Activated naive CD8-positive, alpha-beta T cell (primary cell): ENCODE results near the gene TOMM34.
A peak's percentile ranks its signal among the peaks of the same experiment; 100 is the strongest.

ENCODE experiments used
- H3K27ac Mint-ChIP-seq: one replicate; pipeline ENCODE4 v1.8.0; 2021; ENCODE audit warnings: mixed read lengths
- H3K27me3 Mint-ChIP-seq: one replicate; pipeline ENCODE4 v1.8.0; 2021; ENCODE audit warnings: mixed read lengths
- H3K36me3 Mint-ChIP-seq: one replicate; pipeline ENCODE4 v1.8.0; 2021; ENCODE audit warnings: mixed read lengths
- H3K4me1 Mint-ChIP-seq: one replicate; pipeline ENCODE4 v1.8.0; 2021; ENCODE audit warnings: low read depth, mixed read lengths
- H3K4me3 Mint-ChIP-seq: one replicate; pipeline ENCODE4 v1.8.0; 2021; ENCODE audit warnings: mild to moderate bottlenecking, mixed read lengths
- H3K9me3 Mint-ChIP-seq: one replicate; pipeline ENCODE4 v1.8.0; 2021; ENCODE audit warnings: low read depth, mixed read lengths

Gene TOMM34

DNA sequence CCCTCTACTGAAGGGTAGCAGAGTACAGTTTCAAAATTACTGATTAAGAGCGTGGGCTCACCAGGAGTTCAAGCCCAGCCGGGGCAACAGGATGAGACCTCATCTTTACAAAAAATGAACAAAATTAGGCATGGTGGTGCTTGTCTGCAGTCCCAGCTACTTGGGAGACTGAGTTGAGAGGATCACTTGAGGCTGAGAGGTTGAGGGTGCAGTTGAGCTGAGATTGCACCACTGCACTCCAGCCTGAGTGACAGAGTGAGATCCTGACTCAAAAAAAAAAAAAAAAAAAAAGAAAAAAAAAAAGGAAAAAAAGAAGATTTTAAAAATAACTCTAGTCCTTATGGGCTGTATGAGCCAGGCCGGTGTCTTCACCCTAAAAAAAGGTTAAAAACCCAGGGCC lies 31.6 kb downstream of the TOMM34 start:
- no peak overlapping the region for H3K27ac Mint-ChIP-seq
- H3K4me3 Mint-ChIP-seq, result no peak overlapping the region
- no peaks in the 10 kb centered on the region for H3K4me1 Mint-ChIP-seq
- H3K36me3 Mint-ChIP-seq, result peaks cover 6% of the 10 kb centered on the region
- no peaks in the 10 kb centered on the region for H3K9me3 Mint-ChIP-seq
- no peaks in the 10 kb centered on the region for H3K27me3 Mint-ChIP-seq

DNA sequence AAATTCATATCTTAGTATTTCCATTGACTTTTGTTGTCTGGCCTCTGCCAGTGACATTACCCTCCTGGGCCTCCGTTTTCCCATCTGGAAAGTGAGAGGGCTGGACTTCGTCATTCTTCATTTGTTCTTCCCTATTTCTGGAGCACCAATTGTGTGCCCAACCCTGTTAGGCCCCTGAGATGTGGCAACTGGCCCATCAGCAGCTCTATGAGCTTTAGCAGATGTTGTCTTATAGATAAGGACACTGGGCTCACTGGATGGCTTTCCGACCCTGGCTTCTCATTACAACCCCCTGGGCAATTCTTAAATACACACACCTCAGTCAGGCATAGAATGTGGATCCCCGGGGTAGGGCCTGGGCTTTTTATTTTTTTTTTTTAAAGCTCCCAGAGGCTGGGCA lies 35.7 kb downstream of the TOMM34 start:
- no peak overlapping the region for H3K4me3 Mint-ChIP-seq
- H3K27me3 Mint-ChIP-seq, result no peaks in the 10 kb centered on the region
- H3K9me3 Mint-ChIP-seq, result no peaks in the 10 kb centered on the region
- H3K27ac Mint-ChIP-seq, result no peak overlapping the region
- peaks cover 7% of the 10 kb centered on the region for H3K36me3 Mint-ChIP-seq
- no peaks in the 10 kb centered on the region for H3K4me1 Mint-ChIP-seq

DNA sequence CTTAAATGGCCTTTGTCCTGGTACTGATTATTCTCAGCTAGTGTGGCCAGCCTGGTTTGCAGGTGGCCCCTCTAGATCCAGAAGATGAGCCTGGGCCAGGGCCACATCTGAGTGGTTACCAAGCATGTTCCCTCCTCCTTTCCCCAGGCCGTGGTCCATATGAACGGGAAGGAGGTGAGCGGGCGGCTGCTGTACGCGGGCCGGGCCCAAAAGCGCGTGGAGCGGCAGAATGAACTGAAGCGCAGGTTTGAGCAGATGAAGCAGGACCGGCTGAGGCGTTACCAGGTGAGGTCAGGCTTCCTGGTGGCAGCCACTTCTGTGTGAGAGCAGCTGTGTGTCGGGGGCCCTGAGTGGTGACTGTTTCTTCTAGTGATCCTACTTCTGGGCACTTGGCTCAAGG lies 38.8 kb downstream of the TOMM34 start:
- Mint-ChIP-seq H3K27ac (no peak overlapping the region), H3K4me3 (no peak overlapping the region), H3K27me3 (no peaks in the 10 kb centered on the region), H3K9me3 (no peaks in the 10 kb centered on the region), H3K4me1 (no peaks in the 10 kb centered on the region), H3K36me3 (peaks cover 9% of the 10 kb centered on the region)

DNA sequence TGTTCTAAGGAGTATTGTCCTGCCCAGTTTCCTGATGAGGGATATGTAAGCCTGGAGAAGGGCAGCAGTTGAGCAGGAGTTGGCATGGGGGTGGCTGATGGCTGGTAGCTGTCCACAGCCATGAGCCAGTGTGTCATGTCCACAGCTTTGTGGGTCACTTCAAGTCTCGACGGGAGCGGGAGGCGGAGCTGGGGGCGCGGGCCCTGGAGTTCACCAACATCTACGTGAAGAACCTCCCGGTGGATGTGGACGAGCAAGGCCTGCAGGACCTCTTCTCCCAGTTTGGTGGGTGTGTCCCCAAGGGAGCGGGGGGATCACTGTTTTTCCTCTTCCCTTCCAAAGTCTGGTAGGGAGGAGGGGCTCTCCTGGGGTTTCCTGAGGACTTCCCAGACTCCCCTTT lies 41.4 kb downstream of the TOMM34 start:
- no peak overlapping the region for H3K4me3 Mint-ChIP-seq
- no peaks in the 10 kb centered on the region for H3K9me3 Mint-ChIP-seq
- H3K4me1 Mint-ChIP-seq, result peaks cover 12% of the 10 kb centered on the region
- H3K27ac Mint-ChIP-seq, result no peak overlapping the region
- no peaks in the 10 kb centered on the region for H3K27me3 Mint-ChIP-seq
- H3K36me3 Mint-ChIP-seq, result peaks cover 7% of the 10 kb centered on the region

DNA sequence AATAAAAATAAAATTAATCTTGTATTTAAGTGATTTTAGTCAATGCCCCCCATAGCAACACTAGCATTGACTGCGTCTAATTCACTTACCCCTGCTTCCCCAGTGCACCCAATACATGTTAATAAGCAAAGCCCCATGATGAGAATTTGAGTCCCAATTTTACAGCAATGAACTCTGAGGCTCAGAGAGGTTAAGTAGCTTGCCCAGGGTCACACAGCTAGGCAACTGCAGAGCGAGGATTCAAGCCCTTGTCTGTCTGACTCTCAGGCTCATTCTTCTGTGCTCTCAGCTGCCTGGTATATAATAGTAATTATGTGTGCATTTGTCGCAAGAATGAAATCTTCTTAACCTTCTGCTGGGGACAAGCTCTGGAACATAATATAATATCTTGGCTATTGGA lies 41.9 kb downstream of the TOMM34 start:
- H3K27me3 Mint-ChIP-seq, result no peaks in the 10 kb centered on the region

DNA sequence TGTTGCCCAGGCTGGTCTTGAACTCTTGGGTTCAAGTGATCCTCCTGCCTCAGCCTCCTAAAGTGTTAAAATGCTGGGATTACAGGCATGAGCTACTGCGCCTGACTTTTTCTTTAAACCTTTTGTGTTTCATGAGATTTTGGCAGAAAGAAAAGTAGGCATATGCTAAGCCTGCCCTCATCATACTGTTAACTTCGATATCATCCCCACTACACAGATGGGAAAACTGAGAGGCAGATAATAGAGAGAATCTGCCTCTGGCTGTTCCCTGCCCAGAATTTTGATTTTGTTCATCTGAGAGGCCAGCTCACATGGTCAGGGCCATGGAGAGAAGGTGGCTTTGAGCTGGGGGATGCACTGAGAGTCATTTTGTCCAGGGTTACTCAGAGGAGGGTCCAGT lies 42.8 kb downstream of the TOMM34 start:
- Mint-ChIP-seq H3K27ac (no peak overlapping the region), H3K9me3 (no peaks in the 10 kb centered on the region), H3K27me3 (no peaks in the 10 kb centered on the region), H3K4me3 (no peak overlapping the region), H3K4me1 (peaks cover 16% of the 10 kb centered on the region), H3K36me3 (peaks cover 7% of the 10 kb centered on the region)

More for the DNA sequence above, 41.9 kb downstream of the TOMM34 start:
- H3K27ac Mint-ChIP-seq, result no peak overlapping the region
- H3K4me1 Mint-ChIP-seq, result peaks cover 16% of the 10 kb centered on the region
- H3K4me3 Mint-ChIP-seq, result no peak overlapping the region
- peaks cover 7% of the 10 kb centered on the region for H3K36me3 Mint-ChIP-seq
- H3K9me3 Mint-ChIP-seq, result no peaks in the 10 kb centered on the region

DNA sequence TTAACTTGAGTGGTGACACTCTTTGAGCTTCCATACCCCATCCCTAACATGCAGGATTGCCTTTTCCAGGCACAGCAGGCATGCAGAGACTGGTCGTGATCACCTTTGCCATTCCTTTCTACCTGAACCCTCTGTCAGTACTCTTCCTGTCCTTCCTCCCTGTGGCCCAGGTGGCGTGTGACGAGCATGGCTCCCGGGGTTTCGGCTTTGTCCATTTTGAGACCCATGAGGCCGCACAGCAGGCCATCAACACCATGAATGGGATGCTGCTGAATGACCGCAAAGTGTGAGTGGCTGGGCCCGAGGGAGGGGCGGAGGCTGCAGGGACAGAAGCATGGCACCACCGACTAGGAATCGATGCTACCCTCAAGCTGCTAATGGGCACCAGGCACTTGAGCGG lies 43.6 kb downstream of the TOMM34 start:
- no peak overlapping the region for H3K27ac Mint-ChIP-seq
- no peaks in the 10 kb centered on the region for H3K9me3 Mint-ChIP-seq
- H3K27me3 Mint-ChIP-seq, result no peaks in the 10 kb centered on the region
- peaks cover 18% of the 10 kb centered on the region for H3K4me1 Mint-ChIP-seq
- H3K4me3 Mint-ChIP-seq, result no peak overlapping the region
- H3K36me3 Mint-ChIP-seq, result peaks cover 7% of the 10 kb centered on the region

DNA sequence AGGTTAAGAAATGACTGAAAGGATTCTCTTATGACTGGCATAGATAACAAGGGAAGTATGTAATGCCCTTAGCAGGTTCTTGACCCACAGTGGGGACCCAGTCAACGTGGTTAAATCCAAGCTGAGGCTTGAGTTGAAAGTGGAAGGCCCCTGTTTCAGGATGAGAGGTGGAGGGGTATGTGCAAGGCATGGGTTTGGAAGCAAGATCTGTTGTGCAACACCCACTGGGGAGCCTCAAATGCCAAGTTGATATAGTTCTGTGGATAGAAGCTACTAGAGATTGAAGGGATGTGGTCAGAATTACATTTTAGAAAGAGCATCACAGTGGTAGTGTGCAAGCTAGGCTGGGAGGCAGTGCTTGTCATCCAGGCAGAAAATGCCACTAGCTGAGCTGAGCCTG lies 45.3 kb downstream of the TOMM34 start:
- no peaks in the 10 kb centered on the region for H3K27me3 Mint-ChIP-seq
- no peak overlapping the region for H3K4me3 Mint-ChIP-seq
- H3K36me3 Mint-ChIP-seq, result peaks cover 7% of the 10 kb centered on the region
- H3K4me1 Mint-ChIP-seq, result peaks cover 27% of the 10 kb centered on the region
- H3K27ac Mint-ChIP-seq, result no peak overlapping the region
- no peaks in the 10 kb centered on the region for H3K9me3 Mint-ChIP-seq

DNA sequence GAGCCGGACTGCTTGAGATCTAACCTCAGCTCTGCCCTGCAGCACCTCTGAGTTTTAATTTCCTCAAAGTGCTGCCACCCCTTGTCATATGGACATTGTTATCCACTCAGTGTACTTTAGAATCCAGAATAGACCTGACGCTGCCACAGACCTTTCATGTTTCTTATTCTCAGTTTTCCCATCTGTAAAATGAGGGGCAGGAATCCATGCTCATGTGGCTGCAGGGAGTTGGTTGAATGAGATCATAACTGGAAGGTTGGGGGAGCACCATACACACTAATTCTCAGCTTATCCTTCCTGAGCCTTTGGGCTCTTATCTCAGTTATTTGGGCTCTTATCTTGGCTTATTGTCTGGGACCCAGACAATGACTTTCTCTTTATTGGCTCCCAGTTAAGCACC lies 48.0 kb downstream of the TOMM34 start:
- H3K36me3 Mint-ChIP-seq, result peaks cover 5% of the 10 kb centered on the region
- peak overlapping the region; percentile 44 for H3K4me3 Mint-ChIP-seq
- no peak overlapping the region for H3K27ac Mint-ChIP-seq
- no peaks in the 10 kb centered on the region for H3K9me3 Mint-ChIP-seq
- H3K27me3 Mint-ChIP-seq, result no peaks in the 10 kb centered on the region
- H3K4me1 Mint-ChIP-seq, result peaks cover 38% of the 10 kb centered on the region

DNA sequence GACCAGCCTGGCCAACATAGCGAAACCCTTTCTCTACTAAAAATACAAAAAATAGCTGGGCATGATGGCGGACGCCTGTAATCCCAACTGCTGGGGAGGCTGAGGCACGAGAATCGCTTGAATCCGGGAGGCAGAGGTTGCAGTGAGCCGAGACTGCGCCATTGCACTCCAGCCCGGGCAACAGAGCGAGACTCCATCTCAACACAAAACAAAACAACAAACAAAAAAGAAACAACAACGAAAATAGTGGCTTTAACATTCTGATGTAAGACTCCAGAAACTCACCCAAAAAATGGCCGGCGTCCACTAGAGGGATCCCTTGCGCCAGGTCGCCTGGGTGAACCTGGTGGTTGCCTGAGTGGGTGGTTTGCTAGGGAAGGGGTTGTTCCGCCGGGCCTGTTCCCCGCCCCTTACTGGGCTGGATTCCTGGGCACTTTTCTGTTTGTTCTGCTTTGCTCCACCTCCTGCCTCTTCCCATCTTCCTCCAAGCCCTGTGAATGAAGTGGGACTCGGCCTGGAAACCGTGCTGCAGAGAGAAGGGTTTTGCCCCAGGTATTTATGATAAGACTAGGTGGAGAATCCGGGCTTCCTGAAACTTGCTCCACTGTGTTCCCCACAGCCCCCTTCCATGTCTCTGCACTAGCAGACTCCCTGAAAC lies 48.8 kb downstream of the TOMM34 start:
- H3K27ac Mint-ChIP-seq, result no peak overlapping the region
- peak overlapping the region; percentile 58 for H3K4me3 Mint-ChIP-seq
- peaks cover 38% of the 10 kb centered on the region for H3K4me1 Mint-ChIP-seq
- H3K27me3 Mint-ChIP-seq, result no peaks in the 10 kb centered on the region
- H3K9me3 Mint-ChIP-seq, result no peaks in the 10 kb centered on the region
- peaks cover 5% of the 10 kb centered on the region for H3K36me3 Mint-ChIP-seq

DNA sequence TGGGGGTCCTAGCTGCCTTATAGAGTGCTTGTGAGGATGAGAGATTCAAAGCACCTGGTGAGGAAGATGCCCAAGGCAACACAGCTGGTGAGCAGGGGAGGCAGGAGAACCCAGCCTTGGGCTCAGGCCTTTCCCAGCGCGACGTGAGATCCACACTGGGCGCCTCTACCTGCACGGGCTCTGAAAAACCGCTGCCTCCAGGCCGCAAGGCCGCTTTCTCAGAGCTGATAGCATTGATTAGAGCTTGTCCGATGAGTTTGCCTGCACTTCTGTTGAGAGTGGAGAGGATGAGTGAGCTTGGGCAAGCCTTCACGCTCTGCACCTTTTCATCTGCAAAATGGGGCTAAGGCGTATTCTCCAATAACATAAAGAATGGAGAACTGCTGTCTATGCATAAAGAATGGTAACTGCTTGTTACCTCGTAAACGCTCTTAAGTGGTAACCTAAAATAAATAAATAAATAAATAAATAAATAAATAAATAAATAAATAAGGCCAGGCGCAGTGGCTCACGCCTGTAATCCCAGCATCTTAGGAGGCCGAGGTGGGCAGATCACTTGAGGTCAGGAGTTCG lies 49.4 kb downstream of the TOMM34 start:
- Mint-ChIP-seq H3K9me3 (no peaks in the 10 kb centered on the region), H3K36me3 (peaks cover 8% of the 10 kb centered on the region), H3K27me3 (no peaks in the 10 kb centered on the region)

DNA sequence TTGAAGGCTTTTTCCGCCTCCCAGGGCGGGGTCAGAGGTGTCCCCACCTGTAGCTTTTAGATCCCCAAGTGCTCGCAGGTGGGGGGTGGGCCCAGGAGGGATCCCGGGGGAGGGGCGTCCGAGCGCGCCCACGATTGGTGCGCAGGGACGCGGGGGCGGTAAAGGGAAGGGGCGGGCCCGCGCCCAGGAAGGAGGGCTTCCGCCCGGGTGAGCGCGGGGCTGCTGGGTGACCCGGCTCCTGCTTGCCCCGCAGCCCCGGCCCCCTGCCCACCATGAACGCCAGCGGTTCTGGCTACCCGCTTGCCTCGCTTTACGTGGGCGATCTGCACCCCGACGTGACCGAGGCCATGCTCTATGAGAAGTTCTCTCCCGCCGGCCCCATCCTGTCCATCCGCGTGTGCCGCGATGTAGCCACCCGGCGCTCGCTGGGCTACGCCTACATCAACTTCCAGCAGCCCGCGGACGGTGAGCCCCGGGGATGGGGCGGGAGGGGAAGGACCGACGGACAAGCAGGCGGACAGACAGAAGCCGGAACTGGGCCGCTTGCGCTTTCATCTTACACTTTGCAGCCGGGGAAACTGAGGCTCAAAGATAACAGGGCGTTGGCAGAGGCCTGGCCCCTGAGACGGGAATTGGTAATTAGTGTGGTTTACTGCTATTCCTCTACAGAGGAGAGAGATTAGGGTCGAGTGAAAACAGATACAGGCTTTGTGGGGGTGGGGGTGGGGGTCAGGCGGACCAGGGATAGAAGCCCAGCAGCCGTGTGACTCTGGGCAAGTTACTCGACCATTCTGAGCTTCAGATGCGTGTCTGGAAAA lies 50.1 kb downstream of the TOMM34 start, which contains the start of gene PABPC1L:
Gene PABPC1L, plus strand, starts transcription at position 189 of the 818 bp plus-strand sequence. Its CDS starts 84 bp downstream, at position 273.
- peaks cover 8% of the 10 kb centered on the region for H3K36me3 Mint-ChIP-seq
- H3K4me3 Mint-ChIP-seq, result peak within 1 kb of the TSS; percentile 84
- peaks cover 36% of the 10 kb centered on the region for H3K4me1 Mint-ChIP-seq
- no peaks in the 10 kb centered on the region for H3K9me3 Mint-ChIP-seq
- H3K27me3 Mint-ChIP-seq, result no peaks in the 10 kb centered on the region
- H3K27ac Mint-ChIP-seq, result peak within 1 kb of the TSS; percentile 22

More for the DNA sequence above, 49.4 kb downstream of the TOMM34 start:
- Mint-ChIP-seq H3K4me3 (peak overlapping the region; percentile 84), H3K4me1 (peaks cover 38% of the 10 kb centered on the region), H3K27ac (peak overlapping the region; percentile 22)

DNA sequence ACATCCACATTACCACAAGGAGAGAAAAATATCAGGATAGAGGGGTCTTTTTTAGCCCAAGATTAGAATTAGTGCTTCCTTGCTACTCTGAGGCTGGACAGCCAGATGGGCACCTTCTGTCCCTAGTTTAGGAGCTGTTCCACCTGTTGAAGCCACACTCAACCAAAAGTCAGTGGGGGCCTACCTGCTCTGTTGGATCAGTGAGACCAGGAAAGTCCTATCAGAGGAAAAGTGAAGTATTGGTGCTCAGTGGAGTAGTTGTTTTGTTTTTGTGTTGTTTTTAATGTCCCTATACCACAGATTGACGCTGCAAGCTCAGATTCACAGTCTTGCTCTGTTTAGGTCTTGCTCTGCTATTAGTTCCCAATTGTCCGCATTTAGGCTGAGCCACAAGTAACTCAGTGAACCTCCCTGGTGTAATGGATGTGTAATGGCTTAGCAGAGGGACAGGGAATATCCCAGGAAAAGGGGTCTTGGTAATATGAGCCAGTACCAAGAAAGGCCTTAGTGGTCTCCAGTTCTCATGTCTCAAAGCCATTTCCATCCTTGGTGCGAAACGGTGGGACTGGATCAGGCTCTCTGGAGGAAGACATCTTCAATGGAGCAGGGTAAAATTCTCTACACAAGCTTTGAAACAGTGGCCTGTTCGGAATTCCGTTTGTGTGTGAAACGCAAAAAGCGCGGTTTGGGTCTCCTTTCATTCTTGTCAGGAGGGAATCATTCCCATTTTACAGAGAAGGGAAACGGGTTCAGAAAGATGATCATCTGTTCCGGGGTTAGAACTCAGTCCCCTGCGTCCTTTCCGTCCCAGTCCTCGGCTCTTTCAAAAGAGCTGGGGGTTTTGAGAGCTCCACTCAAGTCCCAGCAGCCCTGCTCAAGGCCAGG lies 51.0 kb downstream of the TOMM34 start:
- Mint-ChIP-seq H3K9me3 (no peaks in the 10 kb centered on the region), H3K4me1 (peaks cover 28% of the 10 kb centered on the region), H3K27me3 (no peaks in the 10 kb centered on the region), H3K36me3 (peaks cover 8% of the 10 kb centered on the region), H3K27ac (peak overlapping the region; percentile 42), H3K4me3 (peak overlapping the region; percentile 79)

DNA sequence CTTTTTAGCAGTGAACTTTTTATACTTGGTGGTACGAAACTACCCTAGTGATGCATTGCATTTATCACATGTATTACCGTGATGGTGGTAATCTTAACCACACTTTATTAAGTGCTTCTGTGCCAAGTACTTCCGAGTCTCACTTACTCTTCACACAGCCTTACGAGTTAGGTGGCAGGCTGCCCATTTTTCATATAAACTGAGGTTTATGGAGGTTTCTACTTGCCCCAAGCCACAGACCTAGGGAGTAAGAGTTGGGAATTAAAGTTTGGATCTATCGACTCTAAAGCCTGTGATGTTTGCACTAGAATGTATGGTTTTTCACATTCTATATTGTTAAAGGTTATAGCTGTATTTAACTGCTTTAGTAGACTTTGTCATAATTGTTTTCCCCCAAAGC lies 55.8 kb downstream of the TOMM34 start:
- Mint-ChIP-seq H3K36me3 (peaks cover 6% of the 10 kb centered on the region), H3K27ac (no peak overlapping the region), H3K27me3 (no peaks in the 10 kb centered on the region), H3K4me3 (no peak overlapping the region), H3K9me3 (no peaks in the 10 kb centered on the region), H3K4me1 (peaks cover 35% of the 10 kb centered on the region)
